Breast epithelium (tissue), 4 donors: ENCODE results near the gene ZNF423. TPM values are rescaled to one million over a fixed set of nuclear protein-coding genes. Genes with fewer than 3 reads are reported as not detected.

Source experiments
- DNase-seq, 2 donors: peaks; one replicate each; pipeline ENCODE4 v3.0.0-alpha.2; 2019; ENCODE audit warnings: low spot score in 2 of 2
- H3K27ac ChIP-seq, 2 donors: fragments of 200-600 bp; sonication (generic) in 1 of 2; one replicate each; pipeline ENCODE4 v1.5.1; 2016 to 2019; ENCODE audit warnings: mild to moderate bottlenecking in 1 of 2
- H3K27me3 ChIP-seq, 2 donors: fragments of 200-600 bp; sonication (generic) in 1 of 2; one replicate each; pipeline versions ENCODE4 v1.5.1 to v1.6.0; 2017 to 2019; ENCODE audit warnings: control low read depth in 1 of 2, mild to moderate bottlenecking in 1 of 2
- H3K36me3 ChIP-seq: fragments of 200-600 bp; one replicate; pipeline ENCODE4 v1.5.1; 2019
- H3K4me1 ChIP-seq, 2 donors: fragments of 200-600 bp; sonication (generic); one replicate each; pipeline ENCODE4 v1.5.1; 2016 to 2019; ENCODE audit warnings: control low read depth in 1 of 2
- H3K4me3 ChIP-seq, 3 donors: fragments of 200-600 bp; sonication (generic); 1 replicate in 2 of 3; 2 replicates in 1 of 3; pipeline ENCODE4 v1.5.1; 2016 to 2019; ENCODE audit warnings: mild to moderate bottlenecking in 3 of 3, moderate library complexity in 2 of 3
- H3K9me3 ChIP-seq, 2 donors: fragments of 200-600 bp; sonication (generic) in 1 of 2; one replicate each; pipeline ENCODE4 v1.5.1; 2016 to 2019; ENCODE audit warnings: control low read depth in 1 of 2
- POLR2A ChIP-seq: fragments of 450-650 bp; IDR thresholded peaks from one replicate; pipeline ENCODE4 v1.6.1; 2016; ENCODE audit warnings: antibody characterized with exemption, mild to moderate bottlenecking, moderate library complexity
- POLR2AphosphoS5 ChIP-seq, 3 donors: sonication (generic); formaldehyde crosslinking; IDR thresholded peaks; one replicate each; pipeline ENCODE4 v1.6.1; 2017; ENCODE audit warnings: antibody characterized with exemption in 3 of 3
- intact Hi-C: fragments of 100-400 bp; cut with DNase I; formaldehyde crosslinking; loops from one replicate; pipeline ENCODE4 v1.15.1; 2023; ENCODE audit warnings: low total_unique reads
- total RNA-seq, 3 donors: library from RNA; depleted of rRNA; stranded (reverse); fragments of >200 nt; gene quantifications; one replicate each; pipeline ENCODE4 v1.1.0, GENCODE V29; 2016
- TF ChIP-seq, protein P1 (sequence below), 3 donors: fragments of 450-650 bp; IDR thresholded peaks; one replicate each; pipeline ENCODE4 v1.5.1; 2016 to 2017; ENCODE audit warnings: antibody characterized with exemption in 3 of 3, mild to moderate bottlenecking in 3 of 3, moderate library complexity in 3 of 3

ZNF423 gene
- total RNA-seq, 3 donors from 2014 or later = 4.7 to 8.0 (median 5.9) TPM

DNA sequence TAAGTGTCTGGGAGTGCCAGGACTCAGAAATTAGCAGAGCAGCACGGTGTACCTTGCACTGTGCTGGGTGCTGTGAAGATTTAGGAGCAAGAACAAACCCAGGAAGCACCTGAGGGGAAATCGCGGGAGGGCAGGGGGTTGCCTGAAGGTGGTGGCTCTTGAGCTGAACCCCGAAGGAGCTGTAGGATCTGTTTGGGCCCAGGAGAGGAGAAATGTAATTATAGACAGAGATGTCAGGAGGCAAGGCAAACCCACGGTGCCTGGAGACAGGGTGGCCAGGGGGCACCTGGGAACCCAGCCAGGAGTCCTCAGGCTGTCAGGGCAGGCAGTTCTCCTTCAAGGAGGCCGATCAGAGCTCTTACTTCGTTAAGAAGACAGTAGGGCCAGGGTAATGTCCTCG is 373.2 kb downstream of the ZNF423 start:
- DNase-seq = no peak
- Histone ChIP-seq H3K27me3 (no peaks in the 10 kb centered on the region), H3K36me3 (no peaks in the 10 kb centered on the region), H3K4me1 (no peaks in the 10 kb centered on the region), H3K9me3 (no peaks in the 10 kb centered on the region), H3K4me3 (no peak overlapping the region), H3K27ac (no peak overlapping the region)
- TF ChIP-seq POLR2A (no peak), POLR2AphosphoS5 (IDR thresholded peaks at IDR 0.05) (no peak)
- TF ChIP-seq, protein P1, sequence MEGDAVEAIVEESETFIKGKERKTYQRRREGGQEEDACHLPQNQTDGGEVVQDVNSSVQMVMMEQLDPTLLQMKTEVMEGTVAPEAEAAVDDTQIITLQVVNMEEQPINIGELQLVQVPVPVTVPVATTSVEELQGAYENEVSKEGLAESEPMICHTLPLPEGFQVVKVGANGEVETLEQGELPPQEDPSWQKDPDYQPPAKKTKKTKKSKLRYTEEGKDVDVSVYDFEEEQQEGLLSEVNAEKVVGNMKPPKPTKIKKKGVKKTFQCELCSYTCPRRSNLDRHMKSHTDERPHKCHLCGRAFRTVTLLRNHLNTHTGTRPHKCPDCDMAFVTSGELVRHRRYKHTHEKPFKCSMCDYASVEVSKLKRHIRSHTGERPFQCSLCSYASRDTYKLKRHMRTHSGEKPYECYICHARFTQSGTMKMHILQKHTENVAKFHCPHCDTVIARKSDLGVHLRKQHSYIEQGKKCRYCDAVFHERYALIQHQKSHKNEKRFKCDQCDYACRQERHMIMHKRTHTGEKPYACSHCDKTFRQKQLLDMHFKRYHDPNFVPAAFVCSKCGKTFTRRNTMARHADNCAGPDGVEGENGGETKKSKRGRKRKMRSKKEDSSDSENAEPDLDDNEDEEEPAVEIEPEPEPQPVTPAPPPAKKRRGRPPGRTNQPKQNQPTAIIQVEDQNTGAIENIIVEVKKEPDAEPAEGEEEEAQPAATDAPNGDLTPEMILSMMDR (IDR thresholded peaks at IDR 0.05) = no peak
- intact Hi-C loops = no loop called here

DNA sequence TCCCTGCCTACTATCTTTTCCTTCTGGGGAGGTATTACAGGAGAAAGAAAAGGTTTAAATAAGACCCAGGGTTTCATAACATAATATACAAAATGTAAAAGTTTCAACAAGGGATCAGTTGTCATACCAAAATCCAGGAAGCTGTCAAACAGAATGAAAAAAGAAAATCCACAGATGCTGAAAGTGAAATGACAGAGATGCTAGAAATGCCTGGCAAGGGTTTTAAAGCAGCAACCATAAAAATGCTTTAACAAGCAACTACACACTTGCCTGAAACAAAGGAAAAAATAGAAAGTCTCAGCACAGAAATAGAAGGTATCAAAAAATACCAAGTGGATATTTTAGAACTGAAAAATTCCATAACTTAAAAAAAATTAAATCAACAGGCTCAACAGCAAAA is 377.3 kb downstream of the ZNF423 start:
- Histone ChIP-seq H3K27me3 (no peaks in the 10 kb centered on the region), H3K27ac (no peak overlapping the region), H3K36me3 (no peaks in the 10 kb centered on the region), H3K4me1 (no peaks in the 10 kb centered on the region), H3K9me3 (no peaks in the 10 kb centered on the region), H3K4me3 (no peak overlapping the region)
- DNase-seq = no peak
- TF ChIP-seq, protein P1 (IDR thresholded peaks at IDR 0.05) = no peak
- TF ChIP-seq POLR2AphosphoS5 (IDR thresholded peaks at IDR 0.05) (no peak), POLR2A (no peak)
- intact Hi-C loops = no loop called here

DNA sequence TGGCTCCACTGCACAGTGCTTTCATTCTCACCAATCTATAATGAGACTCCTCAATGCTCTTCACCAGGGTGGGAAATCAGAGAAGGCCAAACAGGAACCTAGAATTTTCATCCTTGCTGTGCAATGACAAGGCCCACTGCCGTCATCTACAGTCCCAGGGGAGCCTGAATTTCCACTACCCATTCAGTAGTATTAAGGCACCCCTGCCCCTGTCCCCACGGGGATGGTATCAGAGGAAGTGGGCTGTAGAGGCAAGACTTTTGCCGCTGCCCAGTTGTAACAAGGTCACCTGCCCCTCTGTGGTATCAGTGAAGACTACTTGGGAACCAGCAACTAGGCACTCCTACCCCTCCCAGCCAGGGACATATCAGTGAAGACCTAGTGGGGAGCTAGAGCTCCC is 377.8 kb downstream of the ZNF423 start:
- Histone ChIP-seq H3K36me3 (no peaks in the 10 kb centered on the region), H3K4me3 (no peak overlapping the region), H3K27ac (no peak overlapping the region), H3K4me1 (no peaks in the 10 kb centered on the region), H3K27me3 (no peaks in the 10 kb centered on the region), H3K9me3 (no peaks in the 10 kb centered on the region)
- TF ChIP-seq POLR2AphosphoS5 (IDR thresholded peaks at IDR 0.05) = no peak
- no peak for TF ChIP-seq POLR2A
- TF ChIP-seq, protein P1 (IDR thresholded peaks at IDR 0.05) = no peak
- no peak for DNase-seq
- intact Hi-C loops = no loop called here

DNA sequence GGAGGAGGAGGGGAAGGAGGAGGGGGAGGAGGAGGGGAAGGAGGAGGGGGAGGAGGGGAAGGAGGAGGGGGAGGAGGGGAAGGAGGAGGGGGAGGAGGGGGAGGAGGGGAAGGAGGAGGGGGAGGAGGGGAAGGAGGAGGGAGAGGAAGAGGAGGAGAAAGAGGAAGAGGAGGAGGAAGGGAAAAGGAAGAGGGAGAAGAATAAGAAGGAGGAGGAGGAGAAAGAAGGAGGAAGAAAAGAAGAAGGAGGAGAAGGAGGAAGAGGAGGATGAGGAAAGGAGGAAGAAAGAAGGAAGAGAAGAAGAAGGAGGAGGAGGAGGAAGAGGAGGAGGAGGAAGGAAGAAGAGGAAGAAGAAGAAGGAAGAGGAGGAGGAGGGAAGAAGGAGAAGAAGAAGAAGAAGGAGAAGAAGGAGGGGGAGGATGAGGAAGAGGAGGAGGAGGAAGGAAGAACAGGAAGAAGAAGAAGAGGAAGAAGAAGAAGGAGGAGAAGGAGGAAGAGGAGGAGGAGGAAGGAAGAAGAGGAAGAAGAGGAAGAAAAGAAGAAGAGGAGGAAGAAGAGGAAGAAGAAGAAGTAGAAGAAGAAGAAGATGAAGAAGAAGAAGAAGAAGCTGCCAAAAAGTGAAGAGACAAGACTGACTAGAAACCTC is 378.5 kb downstream of the ZNF423 start:
- H3K4me1 ChIP-seq = no peaks in the 10 kb centered on the region
- no peak for DNase-seq
- intact Hi-C loops = no loop called here
- no peak overlapping the region for H3K4me3 ChIP-seq
- H3K9me3 ChIP-seq = no peaks in the 10 kb centered on the region
- no peaks in the 10 kb centered on the region for H3K36me3 ChIP-seq
- no peaks in the 10 kb centered on the region for H3K27me3 ChIP-seq
- TF ChIP-seq, protein P1 (IDR thresholded peaks at IDR 0.05) = no peak
- TF ChIP-seq POLR2A (no peak), POLR2AphosphoS5 (IDR thresholded peaks at IDR 0.05) (no peak)
- H3K27ac ChIP-seq = no peak overlapping the region

DNA sequence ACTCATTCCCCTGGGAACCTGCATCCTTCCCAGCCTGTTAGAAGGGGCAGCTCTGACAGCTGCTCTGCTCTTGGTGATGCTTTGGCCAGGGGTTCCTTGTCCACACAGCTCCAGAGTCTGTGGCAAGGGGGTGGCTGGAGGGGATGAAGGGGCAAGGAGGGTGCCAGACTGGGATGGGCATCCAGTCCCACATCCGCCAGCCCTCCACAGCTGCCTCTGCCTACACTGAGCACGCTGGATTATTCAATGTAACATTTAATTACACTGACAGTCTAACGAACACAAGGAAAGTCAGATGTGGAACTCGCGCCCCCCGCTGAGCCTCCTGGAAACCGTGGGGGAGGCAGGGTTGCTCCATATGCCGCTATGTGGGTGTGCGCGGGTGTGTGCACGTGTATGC is 381.2 kb downstream of the ZNF423 start:
- H3K4me3 ChIP-seq = no peak overlapping the region
- no peak for TF ChIP-seq POLR2A
- TF ChIP-seq POLR2AphosphoS5 (IDR thresholded peaks at IDR 0.05) = no peak
- TF ChIP-seq, protein P1 (IDR thresholded peaks at IDR 0.05) = no peak
- no peaks in the 10 kb centered on the region for H3K9me3 ChIP-seq
- H3K27ac ChIP-seq = no peak overlapping the region
- H3K4me1 ChIP-seq = no peaks in the 10 kb centered on the region
- no peak for DNase-seq
- intact Hi-C loops = no loop called here
- H3K36me3 ChIP-seq = no peaks in the 10 kb centered on the region
- no peaks in the 10 kb centered on the region for H3K27me3 ChIP-seq
